WTC11 (cell line): ENCODE data around the gene GGCX. TPM values are rescaled to one million over a fixed set of nuclear protein-coding genes. Genes with fewer than 3 reads are reported as not detected.
"Not testable (repeated sequence)": the region's sequence is repeated elsewhere in the genome, so short reads cannot be mapped to it uniquely, and the experiment has no call there.

Experiments used
- ATAC-seq: fragments of 200-7000 bp; cut with Tn5 transposase; 2 replicates; pipeline ENCODE4 v1.10.0; 2021; ENCODE audit warnings: mild to moderate bottlenecking, moderate library complexity
- CTCF ChIA-PET: fragments of 300-600 bp; sonication (Branson Sonifier 250); formaldehyde crosslinking; loops from one replicate; lab custom pipeline; 2021; ENCODE audit warnings: antibody characterized with exemption; lab: Charles Lee
- POLR2A ChIA-PET: fragments of 350-600 bp; sonication (Branson Sonifier 250); formaldehyde crosslinking; loops from one replicate; lab custom pipeline; 2021; ENCODE audit warnings: antibody characterized with exemption; lab: Charles Lee
- DNase-seq: peaks from one replicate; pipeline ENCODE4 v3.0.0; 2021; ENCODE audit warnings: low spot score
- H3K27ac Mint-ChIP-seq: 2 replicates; pipeline ENCODE4 v1.8.0; 2021; ENCODE audit warnings: mixed read lengths
- H3K27me3 Mint-ChIP-seq: 2 replicates; pipeline ENCODE4 v1.8.0; 2021; ENCODE audit warnings: low read depth, mild to moderate bottlenecking, moderate library complexity, mixed read lengths
- H3K36me3 Mint-ChIP-seq: 2 replicates; pipeline ENCODE4 v1.8.0; 2021; ENCODE audit warnings: mixed read lengths
- H3K4me1 Mint-ChIP-seq: 2 replicates; pipeline ENCODE4 v1.8.0; 2022; ENCODE audit warnings: mixed read lengths
- H3K4me3 Mint-ChIP-seq: 2 replicates; pipeline ENCODE4 v1.8.0; 2021; ENCODE audit warnings: mild to moderate bottlenecking, moderate library complexity, mixed read lengths
- H3K9me3 Mint-ChIP-seq: 2 replicates; pipeline ENCODE4 v1.8.0; 2021; ENCODE audit warnings: mixed read lengths
- GABPB1 ChIP-seq: sonication (generic); formaldehyde crosslinking; IDR thresholded peaks from 2 replicates; pipeline ENCODE4 v1.8.1; 2023; ENCODE audit warnings: mild to moderate bottlenecking, missing genetic modification reagents
- PRRX2 ChIP-seq: fragments of 250-450 bp; sonication (Bioruptor Pico); IDR thresholded peaks from 2 replicates; pipeline ENCODE4 v1.8.0; 2021; ENCODE audit warnings: mild to moderate bottlenecking
- TCF7 ChIP-seq: sonication (generic); formaldehyde crosslinking; IDR thresholded peaks from 2 replicates; pipeline ENCODE4 v1.8.0; 2022; ENCODE audit warnings: mild to moderate bottlenecking, low read depth, missing genetic modification reagents, moderate library complexity
- ZNF232 ChIP-seq: sonication (generic); formaldehyde crosslinking; IDR thresholded peaks from 2 replicates; pipeline ENCODE4 v1.8.0; 2022; ENCODE audit warnings: mild to moderate bottlenecking, missing genetic modification reagents
- total RNA-seq: library from RNA; stranded (reverse); gene quantifications from 3 replicates; pipeline ENCODE4 v1.2.3, GENCODE V29; 2021
- TF ChIP-seq, protein P1 (sequence below): sonication (generic); formaldehyde crosslinking; IDR thresholded peaks from 2 replicates; pipeline ENCODE4 v1.8.0; 2023; ENCODE audit warnings: missing genetic modification reagents
- TF ChIP-seq, protein P2 (sequence below): sonication (generic); formaldehyde crosslinking; IDR thresholded peaks from 2 replicates; pipeline ENCODE4 v1.8.1; 2023; ENCODE audit warnings: mild to moderate bottlenecking, missing genetic modification reagents, moderate library complexity
- TF ChIP-seq, protein P3 (sequence below): fragments of 250-450 bp; sonication (Bioruptor Pico); IDR thresholded peaks from 2 replicates; pipeline ENCODE4 v1.8.0; 2021; ENCODE audit warnings: mild to moderate bottlenecking
- TF ChIP-seq, protein P4 (sequence below): sonication (generic); formaldehyde crosslinking; IDR thresholded peaks from 2 replicates; pipeline ENCODE4 v1.8.1; 2022; ENCODE audit warnings: low read depth, missing genetic modification reagents, borderline replicate concordance

GGCX gene
- total RNA-seq, 1 experiment from 2014 or later, result 40.9 TPM

DNA sequence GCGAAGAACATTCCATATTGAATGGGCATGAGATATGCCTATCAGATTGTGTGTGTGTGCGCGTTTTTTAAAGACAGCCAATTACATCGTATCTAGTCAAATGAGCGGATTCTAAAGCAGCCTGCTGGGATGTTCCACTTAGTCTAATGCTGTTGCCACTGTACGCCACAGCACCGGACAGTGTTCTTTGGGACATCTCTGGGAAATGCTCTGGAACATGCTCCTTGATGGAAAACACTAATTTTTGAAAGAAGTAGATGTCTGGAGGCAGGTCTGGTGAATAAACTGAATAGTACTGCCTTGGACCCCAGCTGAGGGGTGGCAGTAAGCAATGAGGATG lies 44.8 kb upstream of the GGCX start (continued):
- TF ChIP-seq, protein P1, sequence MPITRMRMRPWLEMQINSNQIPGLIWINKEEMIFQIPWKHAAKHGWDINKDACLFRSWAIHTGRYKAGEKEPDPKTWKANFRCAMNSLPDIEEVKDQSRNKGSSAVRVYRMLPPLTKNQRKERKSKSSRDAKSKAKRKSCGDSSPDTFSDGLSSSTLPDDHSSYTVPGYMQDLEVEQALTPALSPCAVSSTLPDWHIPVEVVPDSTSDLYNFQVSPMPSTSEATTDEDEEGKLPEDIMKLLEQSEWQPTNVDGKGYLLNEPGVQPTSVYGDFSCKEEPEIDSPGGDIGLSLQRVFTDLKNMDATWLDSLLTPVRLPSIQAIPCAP, result no peak
- TF ChIP-seq, protein P2, sequence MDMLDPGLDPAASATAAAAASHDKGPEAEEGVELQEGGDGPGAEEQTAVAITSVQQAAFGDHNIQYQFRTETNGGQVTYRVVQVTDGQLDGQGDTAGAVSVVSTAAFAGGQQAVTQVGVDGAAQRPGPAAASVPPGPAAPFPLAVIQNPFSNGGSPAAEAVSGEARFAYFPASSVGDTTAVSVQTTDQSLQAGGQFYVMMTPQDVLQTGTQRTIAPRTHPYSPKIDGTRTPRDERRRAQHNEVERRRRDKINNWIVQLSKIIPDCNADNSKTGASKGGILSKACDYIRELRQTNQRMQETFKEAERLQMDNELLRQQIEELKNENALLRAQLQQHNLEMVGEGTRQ (CRISPR knock-in tag), result no peak
- TF ChIP-seq, all 79 proteins: peak for 0

DNA sequence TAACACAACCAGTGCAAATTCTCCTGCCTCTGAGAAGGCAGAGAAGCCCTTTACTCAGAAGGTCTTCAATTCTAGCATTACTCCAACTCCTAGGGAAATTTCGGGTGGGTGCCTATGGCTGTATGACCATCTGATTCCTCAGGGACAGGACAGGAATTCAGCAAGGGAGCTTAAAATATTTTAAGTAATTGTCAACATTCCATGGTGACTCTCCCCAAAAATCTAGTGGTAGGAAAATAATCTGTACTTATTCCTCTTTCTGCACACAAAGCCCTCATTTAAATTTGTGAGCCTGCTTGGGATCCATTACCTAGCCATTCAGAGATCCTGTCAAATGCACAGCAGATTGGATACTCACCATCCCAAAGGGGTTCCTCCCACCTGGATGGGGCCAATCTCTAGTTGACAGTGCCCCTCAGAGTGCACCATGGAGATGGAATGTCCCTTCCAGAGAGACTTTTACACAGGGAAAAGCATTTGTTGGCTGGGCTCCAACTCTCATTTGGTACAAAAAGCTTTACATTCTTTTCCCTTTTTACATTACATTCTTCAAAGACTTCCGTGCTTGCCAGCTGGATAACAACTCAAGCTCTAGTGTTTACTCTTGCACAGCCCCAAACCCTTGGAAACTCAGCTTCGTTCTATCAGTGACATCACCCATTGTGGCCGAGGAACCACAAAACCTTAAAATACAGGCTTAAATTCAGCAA lies 44.3 kb upstream of the GGCX start:
- no peak for TF ChIP-seq ZNF232 (CRISPR knock-in tag)
- TF ChIP-seq, protein P3, sequence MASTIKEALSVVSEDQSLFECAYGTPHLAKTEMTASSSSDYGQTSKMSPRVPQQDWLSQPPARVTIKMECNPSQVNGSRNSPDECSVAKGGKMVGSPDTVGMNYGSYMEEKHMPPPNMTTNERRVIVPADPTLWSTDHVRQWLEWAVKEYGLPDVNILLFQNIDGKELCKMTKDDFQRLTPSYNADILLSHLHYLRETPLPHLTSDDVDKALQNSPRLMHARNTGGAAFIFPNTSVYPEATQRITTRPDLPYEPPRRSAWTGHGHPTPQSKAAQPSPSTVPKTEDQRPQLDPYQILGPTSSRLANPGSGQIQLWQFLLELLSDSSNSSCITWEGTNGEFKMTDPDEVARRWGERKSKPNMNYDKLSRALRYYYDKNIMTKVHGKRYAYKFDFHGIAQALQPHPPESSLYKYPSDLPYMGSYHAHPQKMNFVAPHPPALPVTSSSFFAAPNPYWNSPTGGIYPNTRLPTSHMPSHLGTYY (CRISPR knock-in tag), result no peak
- DNase-seq, result no peak
- CTCF ChIA-PET, result interaction anchor here (0.9 kb wide), 1 partner anchor 32 kb away, joined by 3 read pairs; no protein-coding TSS in a partner anchor
- Mint-ChIP-seq H3K27me3 (no peaks in the 10 kb centered on the region), H3K4me3 (no peak overlapping the region), H3K4me1 (peaks cover 21% of the 10 kb centered on the region), H3K36me3 (peaks cover 24% of the 10 kb centered on the region), H3K27ac (peak overlapping the region; percentile 73), H3K9me3 (no peaks in the 10 kb centered on the region)
- POLR2A ChIA-PET, result interaction anchor here (0.6 to 1.6 kb wide), 4 partner anchors 10 to 79 kb away, joined by 3 to 4 read pairs (median 4); partner anchors contain the start of gene RNF181
- ATAC-seq, result no peak

DNA sequence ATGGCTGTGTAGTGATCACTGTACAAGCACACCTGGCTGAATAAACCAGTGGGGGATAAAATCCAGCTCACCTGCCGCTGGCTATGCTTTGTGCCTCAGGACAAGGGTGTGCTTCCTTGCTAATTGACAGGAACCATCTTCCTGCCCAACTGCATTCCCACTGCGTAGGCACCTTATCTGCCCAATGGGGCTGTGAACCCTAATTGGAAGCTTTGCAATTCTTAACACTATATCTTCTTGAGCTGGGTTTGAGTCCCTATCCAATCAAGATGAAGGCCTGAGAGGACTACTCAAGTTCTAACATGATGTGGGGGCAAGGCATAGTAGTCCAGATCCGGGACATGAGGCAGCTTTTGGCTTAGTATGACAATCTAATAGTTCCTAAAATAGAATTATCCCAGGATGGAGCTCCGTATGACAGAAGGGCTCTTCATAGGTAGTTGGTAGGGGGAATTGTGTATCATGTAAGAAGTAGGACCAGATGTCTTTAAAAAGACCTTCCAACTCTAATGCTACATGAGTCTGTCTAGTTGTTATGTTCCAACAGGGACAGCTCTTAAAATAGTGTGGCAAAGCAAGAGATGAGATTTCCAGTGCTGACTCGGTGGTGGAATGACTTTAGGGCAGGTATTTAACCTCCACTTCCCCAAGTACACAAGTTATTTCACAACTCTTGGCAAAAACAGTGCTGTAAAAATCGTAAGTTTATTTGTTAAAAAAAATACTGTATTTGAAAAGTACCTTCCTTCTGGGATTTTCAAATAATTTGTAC lies 43.5 kb upstream of the GGCX start:
- H3K27me3 Mint-ChIP-seq, result no peaks in the 10 kb centered on the region
- H3K9me3 Mint-ChIP-seq, result no peaks in the 10 kb centered on the region
- CTCF ChIA-PET, result interaction anchor here (0.9 kb wide), 1 partner anchor 33 kb away, joined by 3 read pairs; no protein-coding TSS in a partner anchor
- POLR2A ChIA-PET, result interaction anchor here (1.6 kb wide), 1 partner anchor 10 kb away, joined by 4 read pairs; the partner anchor contains the start of gene RNF181
- H3K27ac Mint-ChIP-seq, result peak overlapping the region; percentile 32
- H3K36me3 Mint-ChIP-seq, result peaks cover 19% of the 10 kb centered on the region
- TF ChIP-seq PRRX2 (CRISPR knock-in tag) (no peak), TCF7 (CRISPR knock-in tag) (0 out of 2 replicates have a peak, but pooled peaks have one; percentile 31)
- TF ChIP-seq, protein P4, sequence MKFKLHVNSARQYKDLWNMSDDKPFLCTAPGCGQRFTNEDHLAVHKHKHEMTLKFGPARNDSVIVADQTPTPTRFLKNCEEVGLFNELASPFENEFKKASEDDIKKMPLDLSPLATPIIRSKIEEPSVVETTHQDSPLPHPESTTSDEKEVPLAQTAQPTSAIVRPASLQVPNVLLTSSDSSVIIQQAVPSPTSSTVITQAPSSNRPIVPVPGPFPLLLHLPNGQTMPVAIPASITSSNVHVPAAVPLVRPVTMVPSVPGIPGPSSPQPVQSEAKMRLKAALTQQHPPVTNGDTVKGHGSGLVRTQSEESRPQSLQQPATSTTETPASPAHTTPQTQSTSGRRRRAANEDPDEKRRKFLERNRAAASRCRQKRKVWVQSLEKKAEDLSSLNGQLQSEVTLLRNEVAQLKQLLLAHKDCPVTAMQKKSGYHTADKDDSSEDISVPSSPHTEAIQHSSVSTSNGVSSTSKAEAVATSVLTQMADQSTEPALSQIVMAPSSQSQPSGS (CRISPR knock-in tag), result no peak
- H3K4me1 Mint-ChIP-seq, result peaks cover 18% of the 10 kb centered on the region
- peak overlapping the region; percentile 14; the same call in 1 of the 2 replicates for H3K4me3 Mint-ChIP-seq
- DNase-seq (no peak), ATAC-seq (no peak)

DNA sequence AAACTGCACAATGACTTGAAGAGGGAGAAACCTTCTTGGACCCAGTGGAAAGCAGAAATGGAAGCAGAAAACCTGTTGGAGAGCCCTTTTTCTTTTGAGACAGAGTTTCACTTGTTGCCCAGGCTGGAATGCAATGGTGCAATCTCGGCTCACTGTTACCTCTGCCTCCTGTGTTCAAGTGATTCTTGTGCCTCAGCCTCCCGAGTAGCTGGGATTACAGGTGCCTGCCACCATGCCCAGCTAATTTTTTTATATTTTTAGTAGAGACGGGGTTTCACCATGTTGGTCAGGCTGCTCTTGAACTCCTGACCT lies 42.8 kb upstream of the GGCX start:
- not testable (repeated sequence) for ATAC-seq, H3K27me3 Mint-ChIP-seq, DNase-seq, H3K9me3 Mint-ChIP-seq
- peak overlapping the region; percentile 93 for H3K4me3 Mint-ChIP-seq
- H3K36me3 Mint-ChIP-seq, result peaks cover 15% of the 10 kb centered on the region
- peaks cover 18% of the 10 kb centered on the region for H3K4me1 Mint-ChIP-seq
- TF ChIP-seq GABPB1 (CRISPR knock-in tag), result peak; percentile 81
- peak overlapping the region; percentile 72; the same call in 1 of the 2 replicates for H3K27ac Mint-ChIP-seq
- CTCF ChIA-PET, result interaction anchor here (2.0 kb wide), 1 partner anchor 33 kb away, joined by 11 read pairs; no protein-coding TSS in a partner anchor
- POLR2A ChIA-PET, result interaction anchor here (0.6 to 1.6 kb wide), 3 partner anchors 8 to 307 kb away, joined by 3 to 5 read pairs (median 4); partner anchors contain the start of genes C2orf68 and RNF181
